SK-N-SH treated with all-trans-retinoic acid at 6 μM for 48 hours (cell line): ENCODE data around the gene ZC3H13.

ENCODE experiments used
- ATAC-seq: fragments of 200-7000 bp; cut with Tn5 transposase; 3 replicates; pipeline ENCODE4 v1.9.1; 2020; ENCODE audit warnings: mild to moderate bottlenecking, moderate library complexity
- ARNTL ChIP-seq: fragments of 450-650 bp; formaldehyde crosslinking; IDR thresholded peaks from 2 replicates; pipeline ENCODE4 v1.5.0; 2020; ENCODE audit warnings: low read depth, mild to moderate bottlenecking, moderate library complexity, borderline replicate concordance
- CSDC2 ChIP-seq: fragments of 250-450 bp; sonication (Bioruptor Pico); IDR thresholded peaks from 2 replicates; pipeline ENCODE4 v1.5.0; 2020; ENCODE audit warnings: mild to moderate bottlenecking, moderate library complexity
- ESRRG ChIP-seq: fragments of 250-450 bp; sonication (Bioruptor Pico); IDR thresholded peaks from 2 replicates; pipeline ENCODE4 v1.6.1; 2021; ENCODE audit warnings: mild to moderate bottlenecking
- GLIS3 ChIP-seq: fragments of 250-450 bp; sonication (Bioruptor Pico); IDR thresholded peaks from 2 replicates; pipeline ENCODE4 v1.5.0; 2020; ENCODE audit warnings: mild to moderate bottlenecking, moderate library complexity
- ISL1 ChIP-seq: fragments of 250-450 bp; sonication (Bioruptor Pico); IDR thresholded peaks from 2 replicates; pipeline ENCODE4 v2.1.2; 2022; ENCODE audit warnings: mild to moderate bottlenecking, moderate library complexity
- OSR1 ChIP-seq: fragments of 250-450 bp; sonication (Bioruptor Pico); IDR thresholded peaks from 2 replicates; pipeline ENCODE4 v1.8.0; 2022; ENCODE audit warnings: moderate library complexity, mild to moderate bottlenecking, inconsistent platforms
- PPARA ChIP-seq: fragments of 250-450 bp; sonication (Bioruptor Pico); IDR thresholded peaks from 2 replicates; pipeline ENCODE4 v1.5.0; 2020; ENCODE audit warnings: mild to moderate bottlenecking, borderline replicate concordance
- RARB ChIP-seq: fragments of 250-450 bp; sonication (Bioruptor Pico); IDR thresholded peaks from 2 replicates; pipeline ENCODE4 v1.8.0; 2021; ENCODE audit warnings: mild to moderate bottlenecking, moderate library complexity
- SNAI2 ChIP-seq: fragments of 250-450 bp; sonication (Bioruptor Pico); IDR thresholded peaks from 2 replicates; pipeline ENCODE4 v1.5.0; 2020; ENCODE audit warnings: mild to moderate bottlenecking, moderate library complexity
- TCF4 ChIP-seq: fragments of 250-450 bp; sonication (Bioruptor Pico); IDR thresholded peaks from 2 replicates; pipeline ENCODE4 v1.8.0; 2021; ENCODE audit warnings: mild to moderate bottlenecking, moderate library complexity, borderline replicate concordance
- ZC3H10 ChIP-seq: fragments of 250-450 bp; sonication (Bioruptor Pico); IDR thresholded peaks from 2 replicates; pipeline ENCODE4 v1.5.1; 2021; ENCODE audit warnings: mild to moderate bottlenecking, moderate library complexity
- ZFP3 ChIP-seq: fragments of 250-450 bp; sonication (Bioruptor Pico); IDR thresholded peaks from 2 replicates; pipeline ENCODE4 v1.5.0; 2020; ENCODE audit warnings: mild to moderate bottlenecking, moderate library complexity
- ZFP30 ChIP-seq: fragments of 450-650 bp; formaldehyde crosslinking; IDR thresholded peaks from 2 replicates; pipeline ENCODE4 v1.5.0; 2022; ENCODE audit warnings: mild to moderate bottlenecking, moderate library complexity
- ZNF565 ChIP-seq: fragments of 450-650 bp; formaldehyde crosslinking; conservative IDR thresholded peaks from 2 replicates; pipeline ENCODE4 v1.5.0; 2020; ENCODE audit warnings: low read depth, mild to moderate bottlenecking, moderate library complexity
- ZNF70 ChIP-seq: fragments of 450-650 bp; formaldehyde crosslinking; IDR thresholded peaks from 2 replicates; pipeline ENCODE4 v1.5.0; 2020; ENCODE audit warnings: mild to moderate bottlenecking, moderate library complexity
- ZNF8 ChIP-seq: fragments of 450-650 bp; formaldehyde crosslinking; IDR thresholded peaks from 2 replicates; pipeline ENCODE4 v1.5.0; 2020; ENCODE audit warnings: mild to moderate bottlenecking, moderate library complexity
- TF ChIP-seq, protein P1 (sequence below): fragments of 250-450 bp; sonication (Bioruptor Pico); IDR thresholded peaks from 2 replicates; pipeline ENCODE4 v1.5.1; 2020; ENCODE audit warnings: low read depth, mild to moderate bottlenecking, moderate library complexity
- TF ChIP-seq, protein P2 (sequence below): fragments of 250-450 bp; sonication (Bioruptor Pico); IDR thresholded peaks from 2 replicates; pipeline ENCODE4 v1.5.0; 2020; ENCODE audit warnings: mild to moderate bottlenecking, moderate library complexity
- TF ChIP-seq, protein P3 (sequence below): fragments of 250-450 bp; sonication (Bioruptor Pico); IDR thresholded peaks from 2 replicates; pipeline ENCODE4 v1.5.1; 2021; ENCODE audit warnings: mild to moderate bottlenecking, moderate library complexity
- TF ChIP-seq, protein P4 (sequence below): fragments of 250-450 bp; sonication (Bioruptor Pico); IDR thresholded peaks from 2 replicates; pipeline ENCODE4 v1.8.0; 2021; ENCODE audit warnings: low read depth, mild to moderate bottlenecking, moderate library complexity, borderline replicate concordance
- TF ChIP-seq, protein P5 (sequence below): fragments of 250-450 bp; sonication (Bioruptor Pico); IDR thresholded peaks from 2 replicates; pipeline ENCODE4 v1.8.0; 2020; ENCODE audit warnings: mild to moderate bottlenecking, moderate library complexity, borderline replicate concordance

Gene ZC3H13

DNA sequence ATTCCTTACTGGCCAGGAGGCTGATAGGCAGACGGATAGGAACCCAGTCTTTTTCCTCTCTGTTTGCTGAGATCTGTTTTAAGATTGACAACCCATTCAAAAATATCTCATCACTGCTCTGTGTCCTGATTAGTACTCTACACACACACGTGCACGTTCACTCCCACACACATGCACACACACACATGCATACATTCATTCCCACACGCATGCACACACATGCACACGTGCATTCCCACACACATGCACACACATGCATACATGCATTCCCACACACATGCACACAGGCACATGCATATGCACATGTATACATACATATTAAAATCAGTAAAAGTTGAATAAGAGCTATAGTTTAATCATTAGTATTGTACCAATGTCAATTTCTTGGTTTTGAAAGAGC is 120.4 kb downstream of the ZC3H13 start:
- no peak for ATAC-seq

DNA sequence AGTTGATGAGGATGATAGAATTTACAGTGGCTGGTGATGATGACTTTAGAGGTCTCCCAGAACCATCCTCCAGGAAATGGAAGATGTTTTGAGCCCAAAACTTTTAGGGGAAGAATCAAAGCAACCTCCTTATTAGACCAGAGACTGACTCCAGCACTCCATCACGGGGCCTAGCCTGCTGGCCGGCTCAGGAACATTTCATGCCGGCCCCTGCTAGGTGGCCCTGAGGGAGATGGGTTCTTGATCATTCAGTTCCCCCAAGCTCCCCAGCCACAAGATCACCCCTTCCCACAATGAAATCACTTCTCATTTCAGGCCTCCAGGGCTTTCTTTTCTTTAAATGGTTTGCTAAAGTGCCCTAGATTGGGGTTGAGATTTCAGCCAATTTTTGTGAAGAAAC is 121.3 kb downstream of the ZC3H13 start:
- ATAC-seq = no peak
- TF ChIP-seq, protein P1, sequence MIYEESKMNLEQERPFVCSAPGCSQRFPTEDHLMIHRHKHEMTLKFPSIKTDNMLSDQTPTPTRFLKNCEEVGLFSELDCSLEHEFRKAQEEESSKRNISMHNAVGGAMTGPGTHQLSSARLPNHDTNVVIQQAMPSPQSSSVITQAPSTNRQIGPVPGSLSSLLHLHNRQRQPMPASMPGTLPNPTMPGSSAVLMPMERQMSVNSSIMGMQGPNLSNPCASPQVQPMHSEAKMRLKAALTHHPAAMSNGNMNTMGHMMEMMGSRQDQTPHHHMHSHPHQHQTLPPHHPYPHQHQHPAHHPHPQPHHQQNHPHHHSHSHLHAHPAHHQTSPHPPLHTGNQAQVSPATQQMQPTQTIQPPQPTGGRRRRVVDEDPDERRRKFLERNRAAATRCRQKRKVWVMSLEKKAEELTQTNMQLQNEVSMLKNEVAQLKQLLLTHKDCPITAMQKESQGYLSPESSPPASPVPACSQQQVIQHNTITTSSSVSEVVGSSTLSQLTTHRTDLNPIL (CRISPR knock-in tag) = no peak
- TF ChIP-seq ZNF565 (CRISPR knock-in tag) = no peak
- TF ChIP-seq RARB (CRISPR knock-in tag) = no peak
- TF ChIP-seq, protein P2, sequence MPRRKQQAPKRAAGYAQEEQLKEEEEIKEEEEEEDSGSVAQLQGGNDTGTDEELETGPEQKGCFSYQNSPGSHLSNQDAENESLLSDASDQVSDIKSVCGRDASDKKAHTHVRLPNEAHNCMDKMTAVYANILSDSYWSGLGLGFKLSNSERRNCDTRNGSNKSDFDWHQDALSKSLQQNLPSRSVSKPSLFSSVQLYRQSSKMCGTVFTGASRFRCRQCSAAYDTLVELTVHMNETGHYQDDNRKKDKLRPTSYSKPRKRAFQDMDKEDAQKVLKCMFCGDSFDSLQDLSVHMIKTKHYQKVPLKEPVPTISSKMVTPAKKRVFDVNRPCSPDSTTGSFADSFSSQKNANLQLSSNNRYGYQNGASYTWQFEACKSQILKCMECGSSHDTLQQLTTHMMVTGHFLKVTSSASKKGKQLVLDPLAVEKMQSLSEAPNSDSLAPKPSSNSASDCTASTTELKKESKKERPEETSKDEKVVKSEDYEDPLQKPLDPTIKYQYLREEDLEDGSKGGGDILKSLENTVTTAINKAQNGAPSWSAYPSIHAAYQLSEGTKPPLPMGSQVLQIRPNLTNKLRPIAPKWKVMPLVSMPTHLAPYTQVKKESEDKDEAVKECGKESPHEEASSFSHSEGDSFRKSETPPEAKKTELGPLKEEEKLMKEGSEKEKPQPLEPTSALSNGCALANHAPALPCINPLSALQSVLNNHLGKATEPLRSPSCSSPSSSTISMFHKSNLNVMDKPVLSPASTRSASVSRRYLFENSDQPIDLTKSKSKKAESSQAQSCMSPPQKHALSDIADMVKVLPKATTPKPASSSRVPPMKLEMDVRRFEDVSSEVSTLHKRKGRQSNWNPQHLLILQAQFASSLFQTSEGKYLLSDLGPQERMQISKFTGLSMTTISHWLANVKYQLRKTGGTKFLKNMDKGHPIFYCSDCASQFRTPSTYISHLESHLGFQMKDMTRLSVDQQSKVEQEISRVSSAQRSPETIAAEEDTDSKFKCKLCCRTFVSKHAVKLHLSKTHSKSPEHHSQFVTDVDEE (CRISPR knock-in tag) = no peak
- no peak for TF ChIP-seq ARNTL (CRISPR knock-in tag)

More for the DNA sequence above, 120.4 kb downstream of the ZC3H13 start:
- TF ChIP-seq SNAI2 (CRISPR knock-in tag) (no peak), GLIS3 (CRISPR knock-in tag) (no peak), OSR1 (CRISPR knock-in tag) (no peak), ZFP30 (CRISPR knock-in tag) (no peak), ZFP3 (no peak), ISL1 (CRISPR knock-in tag) (no peak)
- TF ChIP-seq, protein P1 (CRISPR knock-in tag) = no peak

DNA sequence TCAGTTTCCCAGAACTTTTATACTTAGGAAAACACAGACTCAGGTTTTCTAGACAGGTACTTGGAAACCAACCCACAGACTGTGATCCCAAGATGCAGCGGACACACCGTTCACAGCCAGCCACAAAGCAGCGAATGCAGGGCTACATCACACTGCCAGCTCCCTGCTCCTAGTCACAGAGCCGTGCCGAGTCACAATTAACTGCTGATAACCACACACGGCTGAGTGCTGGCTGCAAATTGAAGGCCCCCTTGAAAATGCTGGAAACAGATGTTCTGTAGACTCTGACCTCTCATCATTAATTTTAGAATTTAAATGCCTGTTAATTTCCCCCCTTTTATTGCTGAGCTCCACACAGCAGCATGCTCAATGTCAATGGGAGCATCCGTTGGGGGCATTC is 122.4 kb downstream of the ZC3H13 start:
- TF ChIP-seq SNAI2 (CRISPR knock-in tag) = no peak
- no peak for TF ChIP-seq ZFP3
- TF ChIP-seq ESRRG (CRISPR knock-in tag) = no peak
- TF ChIP-seq, protein P3, sequence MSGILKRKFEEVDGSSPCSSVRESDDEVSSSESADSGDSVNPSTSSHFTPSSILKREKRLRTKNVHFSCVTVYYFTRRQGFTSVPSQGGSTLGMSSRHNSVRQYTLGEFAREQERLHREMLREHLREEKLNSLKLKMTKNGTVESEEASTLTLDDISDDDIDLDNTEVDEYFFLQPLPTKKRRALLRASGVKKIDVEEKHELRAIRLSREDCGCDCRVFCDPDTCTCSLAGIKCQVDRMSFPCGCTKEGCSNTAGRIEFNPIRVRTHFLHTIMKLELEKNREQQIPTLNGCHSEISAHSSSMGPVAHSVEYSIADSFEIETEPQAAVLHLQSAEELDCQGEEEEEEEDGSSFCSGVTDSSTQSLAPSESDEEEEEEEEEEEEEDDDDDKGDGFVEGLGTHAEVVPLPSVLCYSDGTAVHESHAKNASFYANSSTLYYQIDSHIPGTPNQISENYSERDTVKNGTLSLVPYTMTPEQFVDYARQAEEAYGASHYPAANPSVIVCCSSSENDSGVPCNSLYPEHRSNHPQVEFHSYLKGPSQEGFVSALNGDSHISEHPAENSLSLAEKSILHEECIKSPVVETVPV (CRISPR knock-in tag) = no peak
- TF ChIP-seq ZNF8 (CRISPR knock-in tag) = no peak
- TF ChIP-seq ARNTL (CRISPR knock-in tag) = no peak
- TF ChIP-seq ZNF565 (CRISPR knock-in tag) = no peak
- TF ChIP-seq, protein P2 (CRISPR knock-in tag) = no peak
- TF ChIP-seq, protein P4, sequence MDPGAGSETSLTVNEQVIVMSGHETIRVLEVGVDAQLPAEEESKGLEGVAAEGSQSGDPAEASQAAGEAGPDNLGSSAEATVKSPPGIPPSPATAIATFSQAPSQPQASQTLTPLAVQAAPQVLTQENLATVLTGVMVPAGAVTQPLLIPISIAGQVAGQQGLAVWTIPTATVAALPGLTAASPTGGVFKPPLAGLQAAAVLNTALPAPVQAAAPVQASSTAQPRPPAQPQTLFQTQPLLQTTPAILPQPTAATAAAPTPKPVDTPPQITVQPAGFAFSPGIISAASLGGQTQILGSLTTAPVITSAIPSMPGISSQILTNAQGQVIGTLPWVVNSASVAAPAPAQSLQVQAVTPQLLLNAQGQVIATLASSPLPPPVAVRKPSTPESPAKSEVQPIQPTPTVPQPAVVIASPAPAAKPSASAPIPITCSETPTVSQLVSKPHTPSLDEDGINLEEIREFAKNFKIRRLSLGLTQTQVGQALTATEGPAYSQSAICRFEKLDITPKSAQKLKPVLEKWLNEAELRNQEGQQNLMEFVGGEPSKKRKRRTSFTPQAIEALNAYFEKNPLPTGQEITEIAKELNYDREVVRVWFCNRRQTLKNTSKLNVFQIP = no peak
- TF ChIP-seq, protein P1 (CRISPR knock-in tag) = no peak
- no peak for TF ChIP-seq ZFP30 (CRISPR knock-in tag)
- TF ChIP-seq ISL1 (CRISPR knock-in tag) = no peak
- TF ChIP-seq PPARA (CRISPR knock-in tag) = no peak
- TF ChIP-seq CSDC2 (CRISPR knock-in tag) = no peak
- TF ChIP-seq, protein P5, sequence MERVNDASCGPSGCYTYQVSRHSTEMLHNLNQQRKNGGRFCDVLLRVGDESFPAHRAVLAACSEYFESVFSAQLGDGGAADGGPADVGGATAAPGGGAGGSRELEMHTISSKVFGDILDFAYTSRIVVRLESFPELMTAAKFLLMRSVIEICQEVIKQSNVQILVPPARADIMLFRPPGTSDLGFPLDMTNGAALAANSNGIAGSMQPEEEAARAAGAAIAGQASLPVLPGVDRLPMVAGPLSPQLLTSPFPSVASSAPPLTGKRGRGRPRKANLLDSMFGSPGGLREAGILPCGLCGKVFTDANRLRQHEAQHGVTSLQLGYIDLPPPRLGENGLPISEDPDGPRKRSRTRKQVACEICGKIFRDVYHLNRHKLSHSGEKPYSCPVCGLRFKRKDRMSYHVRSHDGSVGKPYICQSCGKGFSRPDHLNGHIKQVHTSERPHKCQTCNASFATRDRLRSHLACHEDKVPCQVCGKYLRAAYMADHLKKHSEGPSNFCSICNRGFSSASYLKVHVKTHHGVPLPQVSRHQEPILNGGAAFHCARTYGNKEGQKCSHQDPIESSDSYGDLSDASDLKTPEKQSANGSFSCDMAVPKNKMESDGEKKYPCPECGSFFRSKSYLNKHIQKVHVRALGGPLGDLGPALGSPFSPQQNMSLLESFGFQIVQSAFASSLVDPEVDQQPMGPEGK (CRISPR knock-in tag) = no peak
- TF ChIP-seq ZNF70 (CRISPR knock-in tag) = no peak
- no peak for TF ChIP-seq TCF4
- no peak for TF ChIP-seq ZC3H10
- no peak for ATAC-seq
